ENCODE measurements around the gene CTXND2.

- TF ChIP-seq CTCF (IDR thresholded peaks at IDR 0.05): no peak
- TF ChIP-seq POLR2A (IDR thresholded peaks at IDR 0.05): no peak
Observed at GRCh38 chr1:150893336-150893913, 6.5 kb downstream of the CTXND2 start.

All from tibial nerve (tissue), 3 donors.